T-cell (primary cell): ENCODE results near the gene DIS3L. TPM values are rescaled to one million over a fixed set of nuclear protein-coding genes. Genes with fewer than 3 reads are reported as not detected.
"Not testable (repeated sequence)": the region's sequence is repeated elsewhere in the genome, so short reads cannot be mapped to it uniquely, and the experiment has no call there.

Source experiments
- ATAC-seq, 4 experiments: fragments of 200-7000 bp in 3 of 4; fragments of 150-1000 bp in 1 of 4; cut with Tn5 transposase; replicated peaks in 1 of 4; 1 replicate in 3 of 4; 2 replicates in 1 of 4; pipeline ENCODE4 v1.10.0; 2021; ENCODE audit warnings: moderate library complexity in 3 of 4, mild to moderate bottlenecking in 2 of 4, moderate number of reproducible peaks in 1 of 4
- CTCF ChIA-PET, 2 donors: fragments of 300-600 bp; sonication (Branson Sonifier 250); formaldehyde crosslinking; loops; one replicate each; lab custom pipeline; 2022; ENCODE audit warnings: antibody characterized with exemption in 2 of 2; lab: Charles Lee
- POLR2A ChIA-PET, 2 donors: fragments of 300-600 bp; sonication (Branson Sonifier 250); formaldehyde crosslinking; loops; one replicate each; lab custom pipeline; 2022; ENCODE audit warnings: antibody characterized with exemption in 2 of 2; lab: Charles Lee
- DNase-seq, 35 experiments: peaks; one replicate each; pipeline versions ENCODE4 v3.0.0 to v3.0.0-alpha.2; 2013 to 2023
- H3K27ac ChIP-seq: one replicate; pipeline ENCODE4 v1.5.1; 2013; ENCODE audit warnings: low read length
- H3K27me3 ChIP-seq, 2 experiments: replicated peaks in 1 of 2; 1 replicate in 1 of 2; 2 replicates in 1 of 2; pipeline versions ENCODE4 v1.6.1 to v1.7.0; 2013; ENCODE audit warnings: low read length in 1 of 2, mixed read lengths in 1 of 2; ENCODE audit not compliant: control insufficient read depth in 2 of 2, insufficient read depth in 2 of 2; ENCODE audit errors: extremely low read depth in 1 of 2
- H3K36me3 ChIP-seq, 2 donors: 1 replicate in 1 of 2; 2 replicates in 1 of 2; pipeline versions ENCODE4 v1.6.1 to v1.7.0; 2013; ENCODE audit warnings: low read length in 1 of 2; ENCODE audit not compliant: control insufficient read depth in 2 of 2, insufficient read depth in 1 of 2; ENCODE audit errors: extremely low read depth in 1 of 2
- H3K4me1 ChIP-seq, 2 experiments: 1 replicate in 1 of 2; 2 replicates in 1 of 2; pipeline versions ENCODE4 v1.6.1 to v1.7.0; 2013; ENCODE audit warnings: low read length in 2 of 2, mixed read lengths in 1 of 2; ENCODE audit not compliant: insufficient read depth in 2 of 2, control insufficient read depth in 1 of 2; ENCODE audit errors: extremely low read depth in 1 of 2
- H3K4me3 ChIP-seq, 2 donors: 1 replicate in 1 of 2; 2 replicates in 1 of 2; pipeline versions ENCODE4 v1.5.1 to v1.7.0; 2013; ENCODE audit warnings: mild to moderate bottlenecking in 2 of 2, low read length in 1 of 2, moderate library complexity in 1 of 2; ENCODE audit not compliant: control insufficient read depth in 1 of 2; ENCODE audit errors: extremely low read depth in 1 of 2
- H3K9me3 ChIP-seq: 2 replicates; pipeline ENCODE4 v1.7.0; 2013
- H3K27ac Mint-ChIP-seq, 2 donors: one replicate each; pipeline ENCODE4 v1.8.0; 2020 to 2021; ENCODE audit warnings: mild to moderate bottlenecking in 2 of 2, mixed read lengths in 2 of 2
- H3K27me3 Mint-ChIP-seq, 2 donors: one replicate each; pipeline ENCODE4 v1.8.0; 2021 to 2022; ENCODE audit warnings: mixed read lengths in 2 of 2
- H3K36me3 Mint-ChIP-seq: one replicate; pipeline ENCODE4 v1.8.0; 2021; ENCODE audit warnings: mixed read lengths
- H3K4me1 Mint-ChIP-seq, 3 donors: one replicate each; pipeline ENCODE4 v1.8.0; 2020 to 2022; ENCODE audit warnings: mixed read lengths in 3 of 3, mild to moderate bottlenecking in 1 of 3
- H3K4me3 Mint-ChIP-seq, 3 donors: one replicate each; pipeline ENCODE4 v1.8.0; 2020 to 2022; ENCODE audit warnings: mild to moderate bottlenecking in 3 of 3, mixed read lengths in 3 of 3, moderate library complexity in 3 of 3
- H3K9me3 Mint-ChIP-seq, 3 donors: one replicate each; pipeline ENCODE4 v1.8.0; 2020 to 2022; ENCODE audit warnings: mixed read lengths in 3 of 3
- WGBS: methylation state at CpG from one replicate; pipeline ENCODE4 v1.1.5; 2013; ENCODE audit warnings: missing lambda C conversion rate; ENCODE audit not compliant: insufficient coverage; 5-methylcytosine and 5-hydroxymethylcytosine counted together
- total RNA-seq, 35 experiments: library from RNA in 6 of 35; stranded (reverse) in 6 of 35; fragments of 120-200 nt in 1 of 35; gene quantifications; one replicate each; pipeline versions ENCODE4 v1.2.1 to v1.2.4 and lab custom pipeline; 2013 to 2026

DIS3L gene
- total RNA-seq, 5 donors from 2014 or later (not counting 1 experiment from before 2014, with no cell fraction given) = 29.9 to 36.9 (median 30.2) TPM

DNA sequence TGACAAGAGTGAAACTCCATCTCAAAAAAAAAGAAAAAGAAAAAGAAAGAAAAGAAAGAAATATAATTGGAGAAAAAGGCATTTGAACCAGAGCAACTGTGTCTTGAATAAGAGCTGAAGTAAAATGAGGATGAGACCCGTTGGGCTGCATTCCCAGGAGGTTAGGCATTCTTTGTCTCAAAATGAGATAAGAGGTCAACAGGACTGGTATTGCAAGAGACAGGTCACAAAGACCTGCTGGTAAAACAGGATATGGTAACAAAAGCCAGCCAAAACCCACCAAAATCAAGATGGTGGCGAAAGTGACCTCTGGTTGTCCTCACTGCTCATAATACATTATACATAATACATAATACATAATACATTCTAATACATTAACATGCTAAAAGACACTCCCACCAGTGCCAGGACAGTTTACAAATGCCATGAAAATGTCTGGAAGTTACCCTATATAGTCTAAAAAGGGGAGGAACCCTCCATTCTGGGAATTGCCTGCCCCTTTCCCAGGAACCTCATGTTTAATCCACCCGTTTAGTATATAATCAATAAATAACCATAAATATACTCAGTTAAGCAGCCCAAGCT, 71.7 kb downstream of the DIS3L start:
- ATAC-seq (no peak), DNase-seq (no peak)
- no peaks in the 10 kb centered on the region for H3K9me3 Mint-ChIP-seq
- H3K4me1 ChIP-seq = peaks cover 7 to 8% of the 10 kb centered on the region in 2 experiments
- no peak overlapping the region for H3K27ac Mint-ChIP-seq
- H3K36me3 ChIP-seq = no peaks in the 10 kb centered on the region
- no peaks in the 10 kb centered on the region for H3K9me3 ChIP-seq
- no peak overlapping the region for H3K4me3 Mint-ChIP-seq
- peaks cover 7 to 8% (median 7%) of the 10 kb centered on the region in 3 donors for H3K4me1 Mint-ChIP-seq
- ChIA-PET CTCF (interaction anchor here in 1 of 2 donors (0.6 kb wide), 2 partner anchors 14 to 27 kb away, joined by 3 read pairs; no protein-coding TSS in a partner anchor), POLR2A (no interaction called here)
- H3K27me3 ChIP-seq = no peaks in the 10 kb centered on the region
- no peaks in the 10 kb centered on the region for H3K36me3 Mint-ChIP-seq
- H3K27me3 Mint-ChIP-seq = no peaks in the 10 kb centered on the region
- WGBS = no CpG with 5 or more reads among the region's 3 CpGs
- no peak overlapping the region for H3K4me3 ChIP-seq
- H3K27ac ChIP-seq = no peak overlapping the region

GRCh38 chr15:66369773-66370651, 76.6 kb downstream of the DIS3L start:
- Mint-ChIP-seq H3K4me1 (peaks cover 15 to 18% (median 17%) of the 10 kb centered on the region in 3 donors), H3K27me3 (no peaks in the 10 kb centered on the region), H3K36me3 (no peaks in the 10 kb centered on the region), H3K4me3 (peak overlapping the region; percentile 72 to 80 (median 75)), H3K9me3 (no peaks in the 10 kb centered on the region), H3K27ac (peak overlapping the region; percentile 90 to 95)
- Histone ChIP-seq H3K36me3 (no peaks in the 10 kb centered on the region), H3K4me1 (peaks cover 14 to 15% of the 10 kb centered on the region in 2 experiments), H3K9me3 (no peaks in the 10 kb centered on the region), H3K27me3 (no peaks in the 10 kb centered on the region), H3K4me3 (peak overlapping the region; percentile 1 to 17), H3K27ac (peak overlapping the region; percentile 57)
- peak in 3 of 35 experiments; percentile 7 to 56 (median 17) for DNase-seq
- CTCF ChIA-PET = interaction anchor here in 1 of 2 donors (0.6 to 0.8 kb wide), 3 partner anchors 13 to 1300 kb away, joined by 3 to 5 read pairs (median 3); no protein-coding TSS in a partner anchor
- ATAC-seq = peak; percentile 74 to 89 (median 80)
- 0% methylated on average over 3 of the region's 12 CpGs for WGBS
- POLR2A ChIA-PET = no interaction called here

- H3K9me3 ChIP-seq = no peaks in the 10 kb centered on the region
- no peak for DNase-seq
- H3K36me3 ChIP-seq = no peaks in the 10 kb centered on the region
- peaks cover 14 to 15% of the 10 kb centered on the region in 2 experiments for H3K4me1 ChIP-seq
- ATAC-seq = no peak
- Mint-ChIP-seq H3K4me3 (no peak overlapping the region), H3K9me3 (no peaks in the 10 kb centered on the region), H3K36me3 (no peaks in the 10 kb centered on the region), H3K27ac (no peak overlapping the region), H3K4me1 (peaks cover 15 to 18% (median 17%) of the 10 kb centered on the region in 3 donors), H3K27me3 (no peaks in the 10 kb centered on the region)
- H3K27ac ChIP-seq = no peak overlapping the region
- CTCF ChIA-PET = no interaction called here
- no CpG with 5 or more reads among the region's 4 CpGs for WGBS
- H3K4me3 ChIP-seq = no peak overlapping the region
- POLR2A ChIA-PET = no interaction called here
- H3K27me3 ChIP-seq = no peaks in the 10 kb centered on the region
Measured at GRCh38 chr15:66374179-66374578, 80.8 kb downstream of the DIS3L start.

DNA sequence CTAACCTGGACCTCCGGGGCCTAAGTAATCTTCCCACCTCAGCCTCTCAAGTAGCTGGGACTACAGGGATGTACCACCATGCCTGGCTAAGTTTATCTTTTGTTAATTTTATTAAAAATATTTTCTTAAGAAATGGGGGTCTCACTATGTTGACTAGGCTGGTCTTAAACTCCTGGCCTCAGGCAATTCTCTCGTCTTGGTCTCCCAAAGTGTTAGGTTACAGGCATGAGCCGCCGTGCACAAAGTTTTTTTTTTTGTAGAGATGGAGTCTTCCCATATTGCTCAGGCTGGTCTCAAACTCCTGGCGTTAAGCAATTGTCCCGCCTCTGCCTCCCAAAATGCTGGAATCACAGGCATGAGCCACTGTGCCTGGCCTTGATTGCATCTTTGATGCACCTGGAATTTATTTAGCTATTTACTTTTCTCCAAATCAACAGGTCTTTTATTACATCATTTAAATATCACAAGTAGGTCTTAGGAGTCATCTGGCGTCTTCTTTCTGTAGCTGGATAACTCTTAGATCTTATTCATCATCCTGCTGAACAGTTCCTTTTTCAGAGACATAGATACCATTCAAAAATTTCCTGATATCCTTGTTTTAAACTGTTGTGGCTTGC, 85.6 kb downstream of the DIS3L start:
- POLR2A ChIA-PET = no interaction called here
- no peak for DNase-seq
- Histone ChIP-seq H3K4me1 (no peaks in the 10 kb centered on the region), H3K27me3 (no peaks in the 10 kb centered on the region), H3K4me3 (no peak overlapping the region), H3K9me3 (no peaks in the 10 kb centered on the region), H3K36me3 (no peaks in the 10 kb centered on the region), H3K27ac (no peak overlapping the region)
- Mint-ChIP-seq H3K4me3 (no peak overlapping the region), H3K27ac (no peak overlapping the region), H3K27me3 (no peaks in the 10 kb centered on the region), H3K4me1 (peaks cover 0 to 2% (median 2%) of the 10 kb centered on the region in 3 donors), H3K36me3 (no peaks in the 10 kb centered on the region), H3K9me3 (no peaks in the 10 kb centered on the region)
- CTCF ChIA-PET = interaction anchor here (0.6 to 1.1 kb wide), 2 partner anchors 14 to 119 kb away, joined by 3 read pairs; no protein-coding TSS in a partner anchor
- ATAC-seq = no peak
- WGBS = 94% methylated on average over 3 of the region's 7 CpGs

DNA sequence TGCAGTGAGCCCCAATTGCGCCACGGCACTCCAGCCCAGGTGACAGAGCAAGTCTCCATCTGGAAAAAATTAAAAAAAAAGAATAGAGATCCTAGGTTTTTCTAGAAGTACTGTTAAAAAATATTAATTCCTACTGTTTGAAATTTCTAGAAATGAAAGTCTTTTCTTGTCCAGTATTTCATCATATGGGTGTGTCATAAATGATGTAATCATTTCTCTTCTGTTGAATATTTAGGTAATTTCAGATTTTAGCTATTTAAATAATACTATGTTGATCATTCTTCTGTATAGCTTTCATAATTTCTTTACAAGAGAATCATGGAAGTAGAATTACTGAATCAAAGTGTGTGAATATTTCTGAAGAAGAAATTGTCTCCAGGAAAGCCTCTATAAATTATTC, 88.0 kb downstream of the DIS3L start:
- H3K4me1 Mint-ChIP-seq = peaks cover 14 to 17% (median 15%) of the 10 kb centered on the region in 3 donors
- H3K4me1 ChIP-seq, H3K4me3 Mint-ChIP-seq, H3K9me3 ChIP-seq, H3K27me3 Mint-ChIP-seq, ATAC-seq, H3K36me3 Mint-ChIP-seq, DNase-seq, H3K27me3 ChIP-seq, H3K27ac Mint-ChIP-seq, H3K4me3 ChIP-seq, H3K27ac ChIP-seq, H3K36me3 ChIP-seq, H3K9me3 Mint-ChIP-seq, CTCF ChIA-PET: not testable (repeated sequence)
- POLR2A ChIA-PET = interaction anchor here in 1 of 2 donors (0.6 to 1.0 kb wide), 2 partner anchors 24 to 43 kb away, joined by 3 to 11 read pairs; no protein-coding TSS in a partner anchor
- no CpG with 5 or more reads among the region's 2 CpGs for WGBS
